Glutamatergic neuron (in vitro differentiated cells): ENCODE data around the gene CYP27B1. TPM values are rescaled to one million over a fixed set of nuclear protein-coding genes. Genes with fewer than 3 reads are reported as not detected.

Experiments used
- DNase-seq: peaks from one replicate; pipeline ENCODE4 v3.0.0; 2022
- H3K27ac Mint-ChIP-seq: one replicate; pipeline ENCODE4 v1.8.0; 2020; ENCODE audit warnings: mild to moderate bottlenecking, mixed read lengths, inconsistent platforms; ENCODE audit not compliant: unreplicated experiment
- H3K27me3 Mint-ChIP-seq: one replicate; pipeline ENCODE4 v1.8.0; 2020; ENCODE audit warnings: mild to moderate bottlenecking, moderate library complexity, mixed read lengths, inconsistent platforms; ENCODE audit not compliant: unreplicated experiment
- H3K36me3 Mint-ChIP-seq: one replicate; pipeline ENCODE4 v1.8.0; 2020; ENCODE audit warnings: mild to moderate bottlenecking, mixed read lengths, inconsistent platforms; ENCODE audit not compliant: unreplicated experiment
- H3K4me1 Mint-ChIP-seq: one replicate; pipeline ENCODE4 v1.8.0; 2020; ENCODE audit warnings: mild to moderate bottlenecking, low read depth, mixed read lengths, inconsistent platforms; ENCODE audit not compliant: unreplicated experiment
- H3K4me3 Mint-ChIP-seq: one replicate; pipeline ENCODE4 v1.8.0; 2020; ENCODE audit warnings: mild to moderate bottlenecking, mixed read lengths, inconsistent platforms; ENCODE audit not compliant: unreplicated experiment
- H3K9me3 Mint-ChIP-seq: one replicate; pipeline ENCODE4 v1.8.0; 2020; ENCODE audit warnings: mild to moderate bottlenecking, moderate library complexity, mixed read lengths, inconsistent platforms; ENCODE audit not compliant: unreplicated experiment
- CTCF ChIP-seq: fragments of 200-600 bp; sonication (generic); IDR thresholded peaks from one replicate; pipeline ENCODE4 v1.5.0; 2021; ENCODE audit not compliant: partially characterized antibody, unreplicated experiment
- total RNA-seq: library from RNA; stranded (reverse); fragmentation: NEBNext Ultra II Directional; extraction: Animal tissue kit (Norgen Biotek cat#: 25700); gene quantifications from one replicate; pipeline ENCODE4 v1.2.1, GENCODE V29; 2021; ENCODE audit not compliant: unreplicated experiment

The CYP27B1 gene
- total RNA-seq, 1 donor from 2014 or later: 1.7 TPM

DNA sequence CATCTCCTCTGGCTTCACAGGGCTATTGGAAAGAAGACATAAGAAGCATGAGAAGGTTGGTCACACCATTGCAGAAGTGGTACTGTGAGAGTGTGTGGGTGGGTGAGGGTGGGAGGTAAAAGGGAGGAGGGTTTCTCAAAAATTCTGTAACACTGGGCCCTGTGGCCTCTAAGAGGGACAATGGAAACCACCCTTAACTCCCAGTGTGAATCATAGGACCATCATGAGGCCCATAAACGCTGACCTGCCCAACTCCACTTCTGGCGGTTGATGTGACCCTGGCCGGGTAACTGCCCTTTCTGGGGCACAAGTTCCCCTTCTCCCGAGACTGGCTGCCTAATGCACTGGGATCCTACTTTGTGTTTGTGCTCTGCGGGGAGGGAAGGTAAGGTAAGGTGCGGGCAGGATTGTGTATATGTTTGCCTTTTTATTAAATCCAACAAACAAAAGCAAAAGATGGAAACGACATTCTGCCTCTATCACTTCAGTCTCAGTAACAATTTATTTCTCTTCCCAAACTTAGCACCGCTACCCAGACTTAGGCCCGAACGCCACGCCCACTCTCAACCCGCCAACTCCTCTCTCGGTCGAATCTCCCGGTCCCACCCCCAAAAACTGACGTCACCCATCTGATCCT, 4.5 kb upstream of the CYP27B1 start:
- H3K36me3 Mint-ChIP-seq: peaks cover 5% of the 10 kb centered on the region
- peaks cover 8% of the 10 kb centered on the region for H3K27me3 Mint-ChIP-seq
- DNase-seq: peak; percentile 81
- H3K4me3 Mint-ChIP-seq: peak overlapping the region; percentile 99
- TF ChIP-seq CTCF: no peak
- peak overlapping the region; percentile 93 for H3K27ac Mint-ChIP-seq
- H3K9me3 Mint-ChIP-seq: peaks cover 6% of the 10 kb centered on the region
- H3K4me1 Mint-ChIP-seq: peaks cover 8% of the 10 kb centered on the region

DNA sequence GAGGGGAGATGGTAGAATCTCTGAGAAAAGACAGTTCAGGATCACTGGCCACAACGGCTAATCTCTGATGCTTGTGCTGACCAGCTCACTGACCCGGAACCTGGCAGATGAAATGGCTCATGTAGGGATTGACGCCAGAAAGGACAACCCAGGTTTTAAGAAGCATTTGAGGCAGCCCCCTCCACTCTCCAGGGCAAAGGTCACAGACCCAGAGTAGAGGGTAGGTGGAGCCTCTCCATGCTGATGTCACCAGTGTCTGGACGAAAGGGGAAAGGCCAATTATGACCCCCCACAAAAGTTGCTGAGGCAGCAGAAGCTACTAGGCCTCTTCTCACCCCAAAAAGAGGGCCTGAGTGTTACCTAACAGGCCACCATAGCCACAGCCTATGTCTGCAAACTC, 3.9 kb upstream of the CYP27B1 start:
- Mint-ChIP-seq H3K4me1 (peaks cover 8% of the 10 kb centered on the region), H3K27ac (no peak overlapping the region), H3K27me3 (peaks cover 8% of the 10 kb centered on the region), H3K36me3 (peaks cover 3% of the 10 kb centered on the region), H3K4me3 (peak overlapping the region; percentile 38), H3K9me3 (peaks cover 6% of the 10 kb centered on the region)
- no peak for TF ChIP-seq CTCF
- DNase-seq: no peak

GRCh38 chr12:57769594-57769993, 2.7 kb upstream of the CYP27B1 start:
- DNase-seq: no peak
- H3K27me3 Mint-ChIP-seq: peaks cover 8% of the 10 kb centered on the region

DNA sequence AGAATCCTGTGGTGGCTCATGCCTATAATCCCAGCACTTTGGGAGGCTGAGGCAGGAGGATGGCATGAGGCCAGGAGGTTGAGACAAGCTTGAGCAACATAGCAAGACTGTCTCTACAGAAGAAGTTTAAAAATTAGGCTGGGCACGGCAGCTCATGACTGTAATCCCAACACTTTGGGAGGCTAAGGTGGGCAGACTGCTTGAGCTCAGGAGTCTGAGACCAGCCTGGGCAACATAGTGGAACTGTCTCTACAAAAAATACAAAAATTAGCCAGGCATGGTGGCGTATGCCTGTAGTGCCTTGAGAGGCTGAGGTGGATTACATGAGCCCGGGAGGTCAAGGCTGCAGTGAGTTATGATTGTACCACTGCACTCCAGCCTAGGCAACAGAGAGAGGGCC, 998 bp upstream of the CYP27B1 start:
- no peak for TF ChIP-seq CTCF
- peaks cover 8% of the 10 kb centered on the region for H3K9me3 Mint-ChIP-seq
- H3K27me3 Mint-ChIP-seq: peaks cover 20% of the 10 kb centered on the region
- H3K4me1 Mint-ChIP-seq: peaks cover 10% of the 10 kb centered on the region
- H3K27ac Mint-ChIP-seq: no peak overlapping the region
- peaks cover 6% of the 10 kb centered on the region for H3K36me3 Mint-ChIP-seq
- no peak for DNase-seq
- H3K4me3 Mint-ChIP-seq: no peak overlapping the region

More at GRCh38 chr12:57769594-57769993, 2.7 kb upstream of the CYP27B1 start:
- H3K4me3 Mint-ChIP-seq: peak overlapping the region; percentile 3
- peaks cover 6% of the 10 kb centered on the region for H3K9me3 Mint-ChIP-seq
- H3K36me3 Mint-ChIP-seq: no peaks in the 10 kb centered on the region
- H3K27ac Mint-ChIP-seq: no peak overlapping the region
- no peak for TF ChIP-seq CTCF
- H3K4me1 Mint-ChIP-seq: peaks cover 8% of the 10 kb centered on the region

- H3K9me3 Mint-ChIP-seq: peaks cover 10% of the 10 kb centered on the region
- no peak for DNase-seq
- H3K27ac Mint-ChIP-seq: no peak overlapping the region
- H3K4me1 Mint-ChIP-seq: peaks cover 10% of the 10 kb centered on the region
- no peak for TF ChIP-seq CTCF
- peaks cover 6% of the 10 kb centered on the region for H3K36me3 Mint-ChIP-seq
- peaks cover 22% of the 10 kb centered on the region for H3K27me3 Mint-ChIP-seq
- H3K4me3 Mint-ChIP-seq: no peak overlapping the region
These were observed 424 bp upstream of the CYP27B1 start for GRCh38 chr12:57767305-57767698.
